ENCODE data around the gene RAD51B.
A peak's percentile ranks its signal among the peaks of the same experiment; 100 is the strongest.

RAD51B gene

DNA sequence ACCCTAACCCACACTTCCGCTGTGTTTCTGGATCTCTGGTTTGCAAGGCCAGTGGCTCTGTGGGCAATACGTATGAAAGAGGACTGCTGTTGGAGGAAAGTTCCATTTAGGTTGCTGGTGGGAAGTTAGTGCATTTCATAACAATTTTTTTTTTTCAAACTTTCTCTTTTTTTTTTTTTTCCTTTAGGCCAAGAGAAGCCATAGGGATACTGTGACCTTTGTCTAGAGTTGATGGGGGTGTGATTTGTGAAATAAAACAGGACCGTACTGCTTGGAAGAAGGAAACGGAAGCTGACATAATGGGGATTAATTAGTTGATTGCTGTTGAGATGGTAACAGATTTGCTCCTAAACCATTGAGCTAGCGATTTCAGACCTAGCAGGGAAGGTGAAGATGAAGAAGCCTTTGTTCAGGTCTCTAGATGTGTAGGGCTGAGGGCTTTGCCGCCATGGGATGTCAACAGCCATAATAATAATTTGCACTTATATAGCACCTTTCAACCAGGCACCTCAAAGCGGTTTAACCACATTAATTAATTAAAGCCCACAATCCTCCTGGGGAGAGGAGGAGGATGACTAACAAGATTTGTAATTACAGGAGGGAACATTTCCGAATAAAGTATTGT is 658.0 kb downstream of the RAD51B start:
- no peak for DNase-seq

- DNase-seq: no peak
These were observed 659.7 kb downstream of the RAD51B start for GRCh38 chr14:68479247-68479646.

DNA sequence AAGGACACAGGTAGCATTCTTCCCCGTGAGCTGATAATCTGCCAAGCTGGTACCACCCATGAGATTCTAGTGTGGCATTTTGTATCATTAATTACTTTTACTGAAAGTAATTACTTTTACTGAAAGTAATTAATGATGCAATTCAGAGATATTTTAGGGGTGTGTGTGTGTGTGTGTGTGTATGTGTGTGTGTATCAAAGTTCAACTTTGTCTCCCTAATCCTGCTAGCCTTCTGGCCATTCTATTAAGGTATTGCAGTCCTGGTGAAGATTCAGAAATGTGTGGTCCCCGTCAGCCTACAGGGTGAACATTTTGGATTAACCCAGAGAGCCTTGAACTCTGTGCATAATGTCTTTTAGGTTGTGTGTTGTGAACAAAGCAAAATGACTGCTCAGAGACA is 662.4 kb downstream of the RAD51B start:
- no peak for DNase-seq

DNA sequence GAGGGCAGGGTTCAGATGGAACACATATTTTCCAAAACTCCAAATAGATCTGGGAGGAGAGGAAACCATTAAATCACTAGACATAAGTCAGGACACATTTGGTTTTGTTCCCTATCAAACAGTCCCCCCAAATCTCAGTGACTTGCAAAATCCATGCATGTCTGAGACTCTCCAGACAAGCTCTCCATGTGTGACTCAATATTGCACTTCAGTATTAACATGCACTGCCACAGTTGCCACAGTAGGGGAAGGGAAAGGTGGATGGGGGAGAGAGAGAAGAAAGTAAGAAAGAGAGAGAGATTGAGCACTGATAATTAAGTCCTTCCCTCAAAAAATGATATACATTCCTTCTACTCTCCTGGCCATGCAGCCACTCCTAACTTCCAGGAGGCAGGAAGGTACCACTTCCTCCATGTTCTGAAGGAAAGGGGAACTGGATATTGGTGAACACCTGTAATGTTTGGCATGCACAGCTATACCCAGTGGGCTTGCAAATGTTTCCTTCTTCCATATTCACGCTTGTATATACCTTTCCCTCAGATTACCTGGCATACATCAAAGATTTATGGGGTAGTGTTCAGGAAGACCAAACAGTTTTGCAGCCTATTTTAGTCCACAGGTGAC is 663.3 kb downstream of the RAD51B start:
- DNase-seq: no peak

DNA sequence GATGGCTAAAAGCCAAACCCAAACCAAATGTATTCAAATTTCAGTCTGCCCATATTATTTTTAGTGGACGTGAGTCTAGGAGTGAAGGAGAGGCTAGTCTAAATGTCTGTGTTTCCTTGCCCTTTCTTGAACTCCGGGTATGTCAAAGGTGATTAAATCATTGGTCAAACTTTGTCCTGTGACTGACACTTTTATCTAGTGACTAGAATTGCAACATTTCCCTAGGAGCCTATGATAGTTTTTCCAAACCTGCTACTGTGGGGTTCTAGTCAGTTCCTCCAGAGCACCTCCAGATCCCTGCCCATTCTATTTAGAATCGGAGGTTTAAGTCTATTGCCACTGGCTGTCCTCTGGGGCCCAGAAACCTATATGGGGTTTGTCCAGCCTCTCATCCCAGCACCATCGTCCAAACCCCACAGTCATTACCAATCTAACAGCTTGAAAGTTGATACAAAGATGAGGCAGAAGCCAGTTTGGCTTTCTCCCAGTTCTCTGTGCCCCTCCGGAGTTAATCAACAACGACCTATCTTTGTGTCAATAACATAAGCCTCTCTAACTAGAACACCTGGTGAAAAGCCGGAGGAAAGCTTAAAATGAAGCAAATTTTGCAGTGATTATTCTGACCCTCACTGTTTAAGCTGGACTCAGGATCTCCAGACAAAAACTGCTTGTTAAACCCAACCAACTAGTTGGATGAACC is 666.6 kb downstream of the RAD51B start:
- DNase-seq: no peak

GRCh38 chr14:68486809-68487208 is 667.2 kb downstream of the RAD51B start:
- no peak for DNase-seq

DNA sequence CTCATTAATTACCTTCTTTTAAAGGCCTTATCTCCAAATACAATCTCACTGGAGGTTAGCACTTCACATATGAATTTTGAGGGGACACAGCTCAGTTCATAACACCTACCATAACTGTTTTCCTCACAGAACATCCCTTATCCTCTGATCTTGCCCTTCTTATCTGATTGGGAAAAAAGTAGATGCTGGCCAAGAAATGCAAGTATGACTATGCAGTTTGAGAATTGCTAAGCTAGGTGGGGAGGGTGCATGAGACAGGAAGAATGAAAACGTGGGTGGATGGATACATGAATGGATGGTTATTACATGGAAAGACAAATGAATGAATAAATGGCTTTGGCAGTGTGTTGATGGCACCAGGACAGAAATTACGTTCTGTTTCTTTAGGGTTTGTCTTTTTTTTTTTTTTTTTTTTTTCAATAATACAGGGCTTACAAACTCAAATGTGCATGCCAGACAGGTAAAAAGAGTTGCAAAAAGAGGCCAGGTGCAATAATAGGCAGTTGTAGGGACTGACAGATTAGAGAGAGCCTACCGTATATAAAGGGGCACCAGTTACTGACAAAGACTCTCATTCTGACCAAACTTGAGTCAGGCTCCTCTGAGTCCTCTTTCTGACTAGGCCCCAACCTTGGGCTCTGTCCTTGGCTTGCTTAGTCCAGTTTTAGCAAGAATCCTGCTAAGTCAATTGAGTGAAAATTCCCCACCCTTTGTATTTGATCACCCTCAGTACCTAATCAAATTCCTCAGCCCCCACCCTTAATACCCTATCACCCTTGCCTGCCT is 668.4 kb downstream of the RAD51B start:
- no peak for DNase-seq

GRCh38 chr14:68491793-68492192 is 672.2 kb downstream of the RAD51B start:
- DNase-seq: no peak

DNA sequence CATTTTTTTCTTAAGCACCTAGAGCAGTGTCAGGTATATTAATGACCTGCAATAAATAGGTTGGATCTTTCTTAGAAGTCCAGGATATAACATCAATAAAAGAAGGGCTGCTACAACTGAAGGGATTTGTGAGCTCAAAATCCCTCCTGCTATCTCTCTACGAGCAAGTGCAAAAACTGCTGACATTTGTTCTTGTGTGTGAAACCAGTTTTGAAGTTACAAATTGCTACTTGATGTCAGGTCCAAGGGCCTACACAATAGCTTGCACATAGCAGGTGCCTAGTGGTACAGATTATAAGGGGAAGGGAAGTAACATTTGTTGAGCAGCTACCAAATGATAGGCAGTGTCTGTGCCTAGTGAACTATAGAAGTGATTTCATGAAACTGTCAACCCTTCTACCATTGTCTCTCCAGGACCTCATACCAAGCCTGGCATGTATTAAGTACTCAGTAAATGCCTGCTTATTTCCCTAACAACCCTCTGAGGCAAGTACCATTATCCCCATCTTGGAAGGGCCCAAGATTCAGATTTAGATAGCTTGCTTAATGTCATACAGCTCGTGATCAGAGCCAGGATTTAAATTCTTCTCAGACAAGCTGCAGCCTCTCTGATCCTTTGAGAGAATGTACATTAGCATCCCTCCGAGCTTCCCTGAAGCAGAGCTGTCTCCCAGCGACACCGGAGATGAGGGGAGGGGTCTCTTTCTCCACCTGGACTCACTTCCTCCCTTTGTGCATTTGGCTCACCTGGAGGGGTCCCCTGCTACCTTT is 673.0 kb downstream of the RAD51B start:
- DNase-seq: no peak

GRCh38 chr14:68493152-68493911 is 673.8 kb downstream of the RAD51B start:
- DNase-seq: no peak

- DNase-seq: peak; percentile 65
These were observed 675.8 kb downstream of the RAD51B start for GRCh38 chr14:68495101-68496039.

- DNase-seq: no peak
These were observed 677.4 kb downstream of the RAD51B start for GRCh38 chr14:68497011-68497410.

GRCh38 chr14:68499451-68499850 is 679.9 kb downstream of the RAD51B start:
- no peak for DNase-seq

DNA sequence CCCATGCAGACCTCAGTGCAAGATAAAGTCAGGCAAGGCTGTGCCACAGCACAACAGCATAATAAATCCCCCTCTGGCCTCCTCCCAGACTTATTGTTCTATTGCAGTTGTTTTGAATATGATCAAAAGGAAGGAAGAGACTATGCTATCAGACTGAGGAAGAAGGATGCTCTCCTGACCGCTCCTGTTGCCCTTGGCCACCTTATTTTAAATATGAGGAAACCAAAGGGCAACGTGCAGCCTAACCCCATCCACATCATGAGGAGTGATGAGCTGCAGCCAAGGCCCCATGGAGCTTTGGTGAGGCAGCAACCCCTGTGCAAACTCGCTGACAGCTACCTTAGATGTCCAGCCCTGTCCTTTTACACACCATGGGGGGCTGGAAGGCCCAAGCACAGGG is 681.6 kb downstream of the RAD51B start:
- no peak for DNase-seq

- DNase-seq: peak; percentile 34
These were observed 682.1 kb downstream of the RAD51B start for GRCh38 chr14:68501614-68502052.

DNA sequence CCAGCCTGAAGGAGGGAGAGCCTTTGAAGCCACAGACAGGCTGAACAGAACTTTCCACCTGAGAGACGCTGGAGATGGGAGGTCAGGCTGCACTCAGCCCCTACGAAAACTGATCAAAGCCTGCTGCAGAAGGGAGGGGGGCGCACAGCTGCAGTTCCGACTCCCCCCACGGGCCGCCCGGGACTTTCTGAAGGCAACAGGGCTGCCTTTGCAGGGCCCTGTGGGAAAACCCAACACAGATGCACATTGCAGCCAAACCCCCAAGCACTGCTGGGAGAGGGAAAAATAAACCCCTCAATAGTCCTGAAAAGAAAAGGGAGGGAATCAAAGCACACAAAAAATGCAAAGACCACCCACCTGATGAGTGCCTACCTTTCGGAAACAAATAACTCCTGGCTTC is 682.7 kb downstream of the RAD51B start:
- DNase-seq: no peak

- no peak for DNase-seq
These were observed 683.7 kb downstream of the RAD51B start for GRCh38 chr14:68503186-68503825.

DNA sequence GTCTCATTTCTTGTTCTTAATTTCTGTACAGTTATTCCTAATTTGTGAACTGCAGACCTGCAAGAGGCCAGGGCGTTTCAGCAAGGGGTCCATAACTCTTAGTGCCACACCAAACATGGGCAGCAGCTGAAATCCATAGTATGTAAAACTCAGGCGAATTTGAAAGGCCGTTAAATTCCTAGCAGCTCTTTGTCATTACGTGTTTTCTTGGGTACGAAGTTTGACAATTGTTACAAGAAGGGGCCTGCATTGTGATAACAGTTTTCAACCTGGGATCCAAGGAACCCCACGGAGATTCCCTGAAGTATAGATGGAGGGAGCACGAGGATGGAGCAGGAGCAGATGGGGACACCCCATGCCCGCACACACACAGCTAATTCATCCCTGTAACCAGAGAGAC is 685.3 kb downstream of the RAD51B start:
- DNase-seq: no peak

DNA sequence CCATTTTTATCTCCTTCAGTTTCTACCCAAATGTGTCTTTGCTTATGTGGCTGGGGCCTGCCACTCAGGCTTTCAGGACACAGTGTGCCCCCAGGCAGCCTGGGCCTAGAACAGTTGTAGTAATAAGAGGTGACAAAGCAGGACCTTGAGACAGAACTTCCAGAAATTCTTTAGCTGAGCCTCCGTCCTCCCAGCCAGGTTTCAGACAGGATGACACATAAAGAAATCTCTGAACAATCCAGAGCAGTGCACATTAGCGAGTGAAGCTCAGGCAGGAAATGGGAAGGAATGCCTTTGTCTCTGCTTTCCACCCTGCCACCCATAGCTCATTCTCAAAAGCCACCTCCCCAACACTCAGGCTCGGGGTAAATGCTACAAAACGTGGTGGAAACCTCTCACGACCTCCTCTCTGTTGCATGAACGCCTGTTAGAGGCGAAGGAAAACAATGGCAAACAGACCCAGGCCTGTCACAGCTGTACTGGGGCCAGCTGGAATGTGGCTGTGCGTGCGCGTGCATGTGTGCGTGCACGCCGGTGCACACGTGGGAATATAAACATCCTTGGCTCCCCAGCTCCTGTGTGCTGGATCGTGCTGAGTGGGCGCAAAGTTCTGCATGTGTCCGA is 686.6 kb downstream of the RAD51B start:
- DNase-seq: peak; percentile 30

Data from CD4-positive, alpha-beta T cell treated with Interleukin-6 for 4 hours (primary cell).